Caki2 (cell line): Measurements from ENCODE around the gene DENND2D. TPM values are rescaled to one million over a fixed set of nuclear protein-coding genes. Genes with fewer than 3 reads are reported as not detected.
A peak's percentile ranks its signal among the peaks of the same experiment; 100 is the strongest.

Source experiments
- DNase-seq: peaks from one replicate; pipeline ENCODE4 v3.0.0-alpha.2; 2015; ENCODE audit warnings: low read depth
- in situ Hi-C: cut with HindIII; loops from 2 replicates; pipeline ENCODE4 v1.10.0; 2016; ENCODE audit warnings: low sequenced_read_pairs, low pct_unique_long_range_greater_than_20kb, mixed read lengths
- total RNA-seq: library from RNA; depleted of rRNA; stranded (reverse); fragments of >200 nt; shearing (Covaris generic); gene quantifications from 2 replicates; pipeline ENCODE4 v1.2.3, GENCODE V29; 2014; ENCODE audit warnings: low replicate concordance; rRNA removed

Gene DENND2D
- 14.9 and 17.1 TPM in 2 replicates for total RNA-seq

DNA sequence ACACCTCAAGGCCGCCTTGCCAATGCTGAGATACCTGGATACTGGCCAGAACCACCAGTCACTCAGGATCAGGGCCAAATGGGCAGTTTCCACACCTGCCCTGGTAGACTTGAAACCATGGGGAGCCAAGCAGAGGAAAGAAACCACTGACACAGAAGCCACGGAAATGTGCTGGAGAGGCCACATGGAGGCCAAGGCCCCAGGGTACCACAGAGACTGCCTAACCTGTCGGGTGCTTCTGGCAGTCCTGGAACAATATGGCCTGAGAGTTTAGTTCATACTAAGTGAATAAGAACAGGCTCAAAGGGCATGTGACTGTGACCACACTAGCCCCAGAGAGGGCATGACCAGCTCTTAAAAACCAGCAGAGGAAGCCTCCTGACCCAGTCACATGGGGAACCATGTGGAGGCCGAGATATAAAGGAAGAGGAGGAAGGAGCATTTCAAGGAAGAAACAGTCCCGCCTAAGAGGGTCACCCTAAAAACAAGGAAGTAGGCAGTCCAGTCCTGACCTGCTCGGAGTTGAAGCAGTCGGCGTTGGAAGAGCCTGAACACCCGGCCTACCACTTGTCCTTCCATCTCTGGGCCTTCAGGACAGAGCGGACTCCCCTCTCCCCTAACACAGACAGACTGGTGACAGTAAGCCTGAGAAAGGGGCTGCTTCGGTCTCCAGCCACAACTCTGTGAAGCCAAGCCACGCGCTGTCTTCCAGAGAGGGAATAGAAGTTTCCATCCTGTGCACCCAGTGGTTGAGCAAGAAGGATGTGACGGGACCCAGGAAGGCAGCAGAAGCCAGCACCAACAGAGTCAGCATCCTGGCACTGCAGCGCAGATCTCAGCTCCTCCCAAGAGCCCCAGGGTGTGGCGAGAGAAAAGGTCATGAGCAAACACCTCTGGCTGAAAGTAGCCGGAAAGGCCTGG lies at the start of gene DENND2D:
Gene DENND2D (minus strand): TSS at position 766 of the 921 bp plus-strand sequence. CDS start 187 bp downstream, at position 579.
- DNase-seq: no peak
- in situ Hi-C loops: no loop called here

DNA sequence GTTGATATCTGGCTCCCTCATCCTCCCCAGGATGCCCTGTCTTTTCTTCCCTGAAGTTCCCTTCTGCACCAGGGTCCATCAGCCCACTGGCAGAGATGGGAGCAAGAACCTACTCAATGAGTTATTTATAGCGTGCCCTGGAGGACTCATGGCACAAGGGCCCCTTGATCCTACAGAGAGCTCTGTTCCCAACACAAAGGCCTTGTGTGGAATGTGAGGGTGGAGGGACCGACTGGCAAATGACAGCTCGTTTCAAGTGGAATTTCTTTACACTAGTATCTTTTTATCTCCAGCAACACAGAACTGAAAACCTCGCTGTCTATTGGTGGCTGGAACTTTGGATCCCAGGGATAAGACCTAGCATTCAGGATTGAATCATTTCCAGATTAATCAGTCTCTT lies 49.5 kb upstream of the DENND2D start:
- in situ Hi-C loops: no loop called here

DNA sequence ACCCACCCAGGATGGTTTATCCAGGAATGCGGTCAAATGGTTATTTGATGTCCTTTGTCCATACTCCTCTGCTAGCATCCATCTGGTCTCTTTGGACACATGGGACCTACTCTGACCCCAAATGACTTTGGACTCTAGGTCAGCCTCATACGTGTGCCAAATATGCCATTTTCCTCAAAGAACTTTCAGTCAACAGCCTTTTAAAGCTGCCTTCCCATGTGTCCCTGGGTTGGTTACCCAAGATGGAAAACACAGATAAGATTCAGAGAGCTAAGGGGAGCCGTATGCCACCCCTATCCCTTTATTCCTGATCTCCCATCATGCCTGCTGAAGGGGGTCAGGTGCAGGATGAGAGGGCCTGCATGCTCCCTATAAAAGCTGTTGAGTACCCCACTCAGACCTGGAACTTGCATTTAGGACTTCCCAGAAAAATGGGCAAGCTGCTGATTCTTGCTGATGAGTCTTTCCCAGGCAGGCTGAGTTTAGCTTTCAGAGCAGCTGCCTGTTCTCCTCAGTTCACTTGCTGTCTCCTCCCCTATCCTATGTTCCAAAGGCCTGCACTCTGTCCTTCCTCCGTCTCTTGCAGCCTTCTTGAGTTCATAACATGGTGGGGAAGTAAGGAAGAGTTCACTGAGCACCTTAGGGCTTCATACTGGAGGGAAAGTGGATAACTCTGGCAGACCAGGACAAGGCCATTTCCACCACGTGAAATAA lies 46.8 kb upstream of the DENND2D start:
- in situ Hi-C loops: no loop called here
- DNase-seq: no peak

More for the DNA sequence above, 49.5 kb upstream of the DENND2D start:
- DNase-seq: no peak

DNA sequence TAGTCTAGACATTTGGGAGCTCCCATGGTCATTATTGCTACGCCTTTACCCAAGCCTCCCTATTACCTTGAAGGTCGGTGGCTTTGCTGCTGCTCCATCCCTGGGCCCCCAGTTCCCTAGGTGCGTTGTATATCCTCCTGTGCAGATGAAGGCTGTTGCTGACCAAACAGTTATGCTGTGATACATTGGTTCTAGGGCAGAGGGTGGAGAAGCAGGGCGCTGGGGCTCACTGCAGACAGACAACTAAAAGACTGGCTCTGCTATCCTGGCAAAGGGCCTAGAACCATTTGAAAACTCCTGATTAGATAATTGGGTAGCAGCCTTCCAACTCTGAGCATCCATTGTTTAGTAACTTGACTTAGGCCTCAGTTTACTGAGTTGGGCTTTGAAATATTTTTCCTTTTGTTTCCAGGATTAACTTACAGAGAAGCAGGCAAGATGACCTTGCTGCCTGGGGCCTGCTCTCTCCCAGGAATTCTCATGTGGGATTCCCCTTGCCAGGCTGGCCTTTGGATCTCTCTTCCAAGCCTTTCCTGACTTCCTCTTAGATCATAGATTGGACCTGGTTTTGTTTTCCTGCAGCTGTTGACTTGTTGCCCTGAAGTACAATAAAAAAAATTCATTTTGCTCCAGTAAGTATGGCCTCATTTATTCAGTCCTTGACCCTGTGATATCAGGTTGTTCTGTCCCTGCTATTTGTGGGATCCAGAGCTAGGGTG lies 42.5 kb upstream of the DENND2D start:
- in situ Hi-C loops: no loop called here
- no peak for DNase-seq

- no peak for DNase-seq
- in situ Hi-C loops: no loop called here
Measured at GRCh38 chr1:111241797-111242196, 41.4 kb upstream of the DENND2D start.

DNA sequence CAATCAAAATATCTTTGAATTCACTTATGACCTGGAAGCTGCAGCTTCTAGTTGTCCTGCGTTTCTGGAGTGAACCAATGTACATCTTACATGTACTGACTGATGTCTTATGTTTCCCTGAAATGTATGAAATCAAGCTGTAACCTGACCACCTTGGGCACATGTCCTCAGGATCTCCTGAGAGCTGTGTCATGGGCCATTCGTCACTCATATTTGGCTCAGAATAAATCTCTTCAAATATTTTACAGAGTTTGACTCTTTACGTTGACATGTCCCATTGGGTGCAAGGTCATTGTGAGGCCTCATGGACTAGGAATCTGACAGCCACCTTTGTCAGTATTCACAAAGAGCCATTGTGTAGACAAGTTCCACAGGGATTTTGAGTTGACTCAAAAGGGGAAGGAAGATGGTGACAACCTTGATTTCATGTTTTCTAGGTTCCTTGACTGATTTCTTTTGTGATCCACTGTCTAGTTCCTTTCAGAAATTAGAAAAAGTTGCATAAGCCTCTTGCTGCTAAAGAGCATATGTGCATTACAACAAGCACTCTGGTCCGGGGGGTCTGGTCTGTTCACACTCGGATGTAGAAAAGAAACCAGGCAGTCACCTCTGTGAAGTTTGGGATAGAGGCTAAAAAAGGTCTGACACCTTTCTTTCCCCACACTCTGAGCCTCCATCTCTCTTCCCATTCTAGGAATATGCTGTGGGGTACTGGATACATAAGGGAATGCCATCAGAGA lies 37.8 kb upstream of the DENND2D start:
- in situ Hi-C loops: no loop called here
- no peak for DNase-seq

- in situ Hi-C loops: no loop called here
- DNase-seq: no peak
Measured at GRCh38 chr1:111236806-111237205, 36.4 kb upstream of the DENND2D start.

DNA sequence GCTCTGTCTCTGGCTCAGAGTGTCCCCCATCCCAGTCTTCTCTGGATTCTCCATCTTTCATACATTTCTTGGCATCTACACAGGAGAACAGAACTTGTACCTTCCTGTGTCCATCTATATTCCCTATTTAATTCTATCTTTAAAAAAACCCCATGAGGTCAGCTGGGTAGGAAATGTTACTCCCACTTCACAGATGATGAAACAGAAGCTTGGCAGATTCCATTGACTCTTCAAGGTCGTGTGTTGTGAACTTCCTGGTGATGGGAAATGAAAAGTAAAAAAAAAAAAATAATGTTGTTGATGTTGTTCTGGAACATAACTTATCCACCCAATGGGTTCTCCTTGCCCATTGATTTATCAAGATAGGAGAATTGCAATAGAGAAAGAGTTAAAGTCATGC lies 35.9 kb upstream of the DENND2D start:
- in situ Hi-C loops: no loop called here
- no peak for DNase-seq

- no peak for DNase-seq
- in situ Hi-C loops: no loop called here
Measured at GRCh38 chr1:111234866-111235265, 34.4 kb upstream of the DENND2D start.

DNA sequence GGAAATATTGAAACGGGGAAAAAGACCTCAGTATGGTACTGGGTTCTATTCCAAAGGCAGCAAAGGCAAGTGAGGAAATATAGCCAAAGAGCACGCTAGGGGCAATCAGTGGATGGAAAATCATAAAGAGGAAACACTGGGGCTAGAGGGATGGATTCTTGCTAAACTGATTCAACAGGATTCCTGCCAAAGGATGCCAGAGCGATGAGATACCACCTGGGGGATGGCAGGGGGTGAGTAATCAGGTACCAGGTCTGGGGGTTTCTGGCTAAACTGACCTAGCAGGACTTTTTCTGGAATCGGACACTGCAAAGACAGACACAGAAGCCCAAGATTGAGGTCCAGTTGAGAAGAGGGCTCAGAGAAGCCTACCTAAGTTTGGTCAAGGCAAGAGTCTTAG lies 33.8 kb upstream of the DENND2D start:
- in situ Hi-C loops: no loop called here

DNA sequence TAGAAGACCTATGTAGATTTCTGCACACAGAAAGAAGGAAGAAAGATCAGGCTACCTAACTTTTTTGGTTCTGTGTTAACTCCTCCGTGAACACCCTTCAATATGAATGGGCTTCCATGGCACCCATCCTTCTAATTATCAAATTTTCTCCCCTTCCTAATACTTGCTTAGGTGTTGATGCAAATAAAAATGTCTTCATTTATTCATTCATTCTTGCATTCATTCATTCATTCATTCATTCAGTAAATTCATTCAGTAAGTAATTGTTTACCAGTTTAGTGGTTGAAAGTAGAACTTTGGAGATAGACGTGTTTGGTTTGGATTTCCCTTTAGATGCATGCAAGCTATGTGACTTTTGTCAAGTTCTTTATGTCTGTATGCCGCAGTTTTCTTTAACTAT lies 31.7 kb upstream of the DENND2D start:
- in situ Hi-C loops: no loop called here

More for the DNA sequence above, 33.8 kb upstream of the DENND2D start:
- no peak for DNase-seq

DNA sequence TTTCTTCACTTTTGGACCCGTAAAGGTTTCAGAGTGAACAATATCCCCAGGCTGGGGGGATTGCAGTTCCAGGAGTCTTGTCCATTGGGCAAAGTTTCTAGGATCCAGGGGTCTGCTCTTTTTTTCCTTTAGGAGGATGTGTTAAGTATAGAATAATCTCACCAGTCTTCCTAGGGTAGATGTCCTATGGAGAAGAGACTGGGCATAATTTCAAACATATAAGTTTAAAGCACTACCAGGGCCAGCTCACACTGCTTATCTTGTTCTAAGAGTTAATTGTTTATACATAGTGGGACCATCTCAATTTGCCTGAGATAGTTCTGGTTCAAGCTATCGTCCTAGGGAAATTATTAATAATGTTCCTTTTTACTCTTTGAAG lies 28.3 kb upstream of the DENND2D start:
- in situ Hi-C loops: no loop called here
- no peak for DNase-seq

More for the DNA sequence above, 31.7 kb upstream of the DENND2D start:
- no peak for DNase-seq

DNA sequence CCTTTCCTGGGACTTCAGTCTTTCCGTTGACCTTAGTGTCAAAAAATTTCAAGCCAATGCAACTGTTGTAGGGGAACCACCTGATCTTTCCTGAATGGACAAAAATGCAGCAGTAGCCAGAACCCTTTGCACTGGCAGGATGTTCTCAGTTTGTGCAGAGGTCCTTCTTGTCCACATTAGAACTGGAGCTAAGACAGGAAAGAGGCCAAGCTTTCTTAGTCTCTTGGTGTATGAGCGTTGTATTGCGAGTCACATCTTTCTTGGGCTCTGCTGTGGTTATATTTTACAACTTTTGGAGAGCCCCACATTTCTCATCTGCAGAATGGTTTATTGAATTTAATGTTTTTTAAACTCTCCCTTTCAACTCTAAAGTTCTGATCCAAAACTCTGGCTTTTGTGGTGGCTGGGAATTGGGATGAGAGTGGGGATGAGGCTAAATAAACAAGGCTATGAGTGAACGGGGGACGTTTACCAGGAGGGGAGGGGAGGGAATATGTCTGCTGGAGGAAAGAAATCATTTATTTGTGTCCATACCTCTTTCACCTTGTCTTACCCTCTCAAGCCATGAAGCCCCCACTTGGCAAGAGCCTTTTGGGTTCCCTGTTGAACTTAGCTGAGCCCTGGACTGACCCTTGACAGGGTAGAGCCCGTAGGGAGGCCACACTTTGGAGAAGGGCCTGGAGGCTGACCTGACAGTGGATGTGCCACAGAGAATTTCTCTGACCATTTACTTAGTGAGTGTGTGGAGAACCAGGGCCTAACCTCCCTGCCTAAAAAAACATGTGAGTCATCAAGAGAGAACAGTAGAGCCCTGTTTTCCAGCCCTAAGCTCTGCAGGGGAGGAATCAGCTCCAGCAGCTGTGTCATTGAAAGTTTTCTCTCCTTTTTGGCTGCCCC lies 27.7 kb upstream of the DENND2D start:
- peak; percentile 52 for DNase-seq
- in situ Hi-C loops: no loop called here

GRCh38 chr1:111227434-111227833 lies 27.0 kb upstream of the DENND2D start, which contains the start of gene CHI3L2:
Gene CHI3L2 (plus strand): TSS chr1:111227713. CDS start chr1:111227730, 17 bp downstream.
- DNase-seq: no peak
- in situ Hi-C loops: no loop called here

DNA sequence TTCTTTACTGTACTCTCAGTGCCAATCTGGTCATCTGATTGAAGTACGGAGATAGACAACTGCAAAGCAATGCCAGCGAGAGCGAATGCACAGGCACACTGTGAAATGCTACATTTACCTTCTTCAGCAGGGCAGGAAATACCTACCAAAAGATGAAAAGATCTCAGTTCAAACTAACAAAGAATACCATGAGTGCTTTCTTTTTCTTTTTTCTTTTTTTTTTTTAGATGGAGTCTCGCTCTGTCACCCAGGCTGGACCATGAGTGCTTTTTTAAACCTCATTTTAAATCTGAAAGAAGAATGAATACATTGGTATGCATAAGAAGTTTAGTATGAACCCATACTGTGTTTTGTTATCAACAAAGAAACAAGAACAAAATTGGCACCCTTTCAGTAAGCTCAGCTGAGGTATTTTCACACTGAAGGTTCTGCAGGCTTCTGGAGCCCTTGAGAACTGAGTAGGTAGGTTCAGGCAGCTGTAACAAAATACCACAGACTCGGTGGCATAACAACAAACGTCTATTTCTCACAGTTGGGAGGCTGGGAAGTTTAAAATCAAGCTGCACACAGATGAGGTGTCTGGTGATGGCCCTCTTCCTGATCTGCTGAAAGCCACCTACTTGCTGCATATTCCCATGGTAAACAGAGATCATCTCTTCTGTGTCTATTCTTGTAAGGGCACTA lies 25.4 kb upstream of the DENND2D start:
- no peak for DNase-seq
- in situ Hi-C loops: no loop called here

- in situ Hi-C loops: no loop called here
- DNase-seq: no peak
Measured at GRCh38 chr1:111225091-111225490, 24.6 kb upstream of the DENND2D start.
